ENCODE measurements around the gene GAL3ST2. TPM values are rescaled to one million over a fixed set of nuclear protein-coding genes. Genes with fewer than 3 reads are reported as not detected.
"Not testable (repeated sequence)": the region's sequence is repeated elsewhere in the genome, so short reads cannot be mapped to it uniquely, and the experiment has no call there.

GAL3ST2 gene
- total RNA-seq, 6 experiments from 2014 or later = 0.17 to 0.26 (median 0.23) TPM; not detected in 2

- DNase-seq = no peak
- TF ChIP-seq, protein P1, sequence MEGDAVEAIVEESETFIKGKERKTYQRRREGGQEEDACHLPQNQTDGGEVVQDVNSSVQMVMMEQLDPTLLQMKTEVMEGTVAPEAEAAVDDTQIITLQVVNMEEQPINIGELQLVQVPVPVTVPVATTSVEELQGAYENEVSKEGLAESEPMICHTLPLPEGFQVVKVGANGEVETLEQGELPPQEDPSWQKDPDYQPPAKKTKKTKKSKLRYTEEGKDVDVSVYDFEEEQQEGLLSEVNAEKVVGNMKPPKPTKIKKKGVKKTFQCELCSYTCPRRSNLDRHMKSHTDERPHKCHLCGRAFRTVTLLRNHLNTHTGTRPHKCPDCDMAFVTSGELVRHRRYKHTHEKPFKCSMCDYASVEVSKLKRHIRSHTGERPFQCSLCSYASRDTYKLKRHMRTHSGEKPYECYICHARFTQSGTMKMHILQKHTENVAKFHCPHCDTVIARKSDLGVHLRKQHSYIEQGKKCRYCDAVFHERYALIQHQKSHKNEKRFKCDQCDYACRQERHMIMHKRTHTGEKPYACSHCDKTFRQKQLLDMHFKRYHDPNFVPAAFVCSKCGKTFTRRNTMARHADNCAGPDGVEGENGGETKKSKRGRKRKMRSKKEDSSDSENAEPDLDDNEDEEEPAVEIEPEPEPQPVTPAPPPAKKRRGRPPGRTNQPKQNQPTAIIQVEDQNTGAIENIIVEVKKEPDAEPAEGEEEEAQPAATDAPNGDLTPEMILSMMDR (IDR thresholded peaks at IDR 0.05) = no peak
- H3K27ac Mint-ChIP-seq = no peak overlapping the region
- no peaks in the 10 kb centered on the region for H3K36me3 Mint-ChIP-seq (ENCODE audit: low read depth)
- no peaks in the 10 kb centered on the region for H3K4me1 Mint-ChIP-seq (ENCODE audit: low read depth)
- H3K27me3 Mint-ChIP-seq (ENCODE audit: insufficient read depth) = peaks cover 11% of the 10 kb centered on the region; the same call in 1 of the 2 replicates
- no peaks in the 10 kb centered on the region for H3K9me3 Mint-ChIP-seq
- H3K4me3 Mint-ChIP-seq = peak overlapping the region; percentile 30; the same call in 1 of the 2 replicates
These were observed 27.0 kb downstream of the GAL3ST2 start for GRCh38 chr2:241803387-241804325.

GRCh38 chr2:241804326-241805229 lies 28.0 kb downstream of the GAL3ST2 start:
- DNase-seq = no peak
- Mint-ChIP-seq H3K4me1 (ENCODE audit: low read depth) (no peaks in the 10 kb centered on the region), H3K27ac (no peak overlapping the region), H3K36me3 (ENCODE audit: low read depth) (no peaks in the 10 kb centered on the region), H3K4me3 (no peak overlapping the region), H3K27me3 (ENCODE audit: insufficient read depth) (peaks cover 18% of the 10 kb centered on the region), H3K9me3 (no peaks in the 10 kb centered on the region)
- TF ChIP-seq, protein P1 (IDR thresholded peaks at IDR 0.05) = 0 out of 2 replicates have a peak, but pooled peaks have one; percentile 15

GRCh38 chr2:241806217-241806616 lies 29.6 kb downstream of the GAL3ST2 start:
- H3K27me3 Mint-ChIP-seq (ENCODE audit: insufficient read depth) = peaks cover 18% of the 10 kb centered on the region
- H3K27ac Mint-ChIP-seq; H3K4me1 Mint-ChIP-seq (ENCODE audit: low read depth); H3K4me3 Mint-ChIP-seq; H3K9me3 Mint-ChIP-seq; DNase-seq; H3K36me3 Mint-ChIP-seq (ENCODE audit: low read depth): not testable (repeated sequence)

DNA sequence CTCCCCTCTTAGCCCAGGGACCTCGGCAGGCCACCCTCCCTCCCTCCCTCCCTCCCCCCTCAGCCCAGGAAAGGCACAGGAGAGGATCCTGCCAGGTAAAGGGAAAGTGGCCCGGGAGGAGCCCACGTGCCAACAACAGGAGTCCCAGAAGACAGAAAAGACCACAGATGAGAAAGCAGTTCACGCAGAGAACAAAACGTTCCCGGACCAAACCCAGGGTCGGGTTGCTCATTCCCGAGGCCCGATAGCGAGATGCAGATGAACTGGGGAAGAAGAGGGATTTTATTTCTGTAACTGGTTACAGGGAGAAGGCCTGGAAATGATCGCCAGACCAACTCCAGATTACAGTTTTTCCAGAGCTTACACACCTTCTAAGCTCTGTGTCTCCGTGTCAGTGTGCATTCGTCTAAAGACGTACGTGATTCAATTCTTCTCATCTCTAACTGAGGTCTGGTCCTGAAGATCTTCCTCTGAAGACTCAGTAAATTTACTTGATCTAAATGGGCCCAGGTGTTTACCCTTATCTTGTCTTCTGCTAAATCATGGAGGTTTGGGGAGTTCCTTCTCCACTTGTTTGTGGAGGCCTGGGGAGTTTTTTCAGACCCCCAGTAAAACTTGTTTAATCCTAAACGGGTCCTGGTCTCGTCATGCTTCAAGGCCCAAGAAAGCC lies 31.6 kb downstream of the GAL3ST2 start:
- H3K27me3 Mint-ChIP-seq (ENCODE audit: insufficient read depth) = peaks cover 23% of the 10 kb centered on the region
- H3K27ac Mint-ChIP-seq = no peak overlapping the region
- DNase-seq = no peak
- H3K4me1 Mint-ChIP-seq (ENCODE audit: low read depth) = no peaks in the 10 kb centered on the region
- H3K36me3 Mint-ChIP-seq (ENCODE audit: low read depth) = no peaks in the 10 kb centered on the region
- no peaks in the 10 kb centered on the region for H3K9me3 Mint-ChIP-seq
- TF ChIP-seq, protein P1 (IDR thresholded peaks at IDR 0.05) = no peak
- no peak overlapping the region for H3K4me3 Mint-ChIP-seq

GRCh38 chr2:241808721-241809382 lies 32.2 kb downstream of the GAL3ST2 start, which contains the start of gene NEU4:
TSS of gene NEU4 (plus strand) at chr2:241809193. CDS start at chr2:241814485, 5,292 bp downstream.
- Mint-ChIP-seq H3K4me1 (ENCODE audit: low read depth) (no peaks in the 10 kb centered on the region), H3K9me3 (no peaks in the 10 kb centered on the region), H3K27ac (no peak within 1 kb of the TSS), H3K36me3 (ENCODE audit: low read depth) (no peaks in the 10 kb centered on the region), H3K4me3 (no peak within 1 kb of the TSS), H3K27me3 (ENCODE audit: insufficient read depth) (peaks cover 23% of the 10 kb centered on the region)
- DNase-seq = no peak
- TF ChIP-seq, protein P1 (IDR thresholded peaks at IDR 0.05) = no peak

All from HFFc6 (cell line).